Gastroesophageal sphincter (tissue), 4 donors: ENCODE measurements around the gene LDLRAD3. TPM values are rescaled to one million over a fixed set of nuclear protein-coding genes. Genes with fewer than 3 reads are reported as not detected.

Source experiments
- ATAC-seq: fragments of 150-250 bp; one replicate; pipeline ENCODE4 v1.9.1; 2016; ENCODE audit warnings: mild to moderate bottlenecking, moderate library complexity
- H3K27ac ChIP-seq, 4 donors: fragments of 200-600 bp; sonication (generic) in 3 of 4; 1 replicate in 3 of 4; 2 replicates in 1 of 4; pipeline ENCODE4 v1.5.1; 2016 to 2019
- H3K27me3 ChIP-seq: fragments of 200-600 bp; sonication (generic); one replicate; pipeline ENCODE4 v1.5.1; 2019
- H3K36me3 ChIP-seq, 2 donors: fragments of 200-600 bp; sonication (generic); one replicate each; pipeline ENCODE4 v1.5.1; 2019; ENCODE audit warnings: control low read depth in 1 of 2
- H3K4me1 ChIP-seq, 3 donors: fragments of 200-600 bp; sonication (generic); 1 replicate in 2 of 3; 2 replicates in 1 of 3; pipeline ENCODE4 v1.5.1; 2016 to 2019; ENCODE audit warnings: control low read depth in 2 of 3
- H3K4me3 ChIP-seq, 2 donors: fragments of 200-600 bp; sonication (generic); one replicate each; pipeline ENCODE4 v1.5.1; 2019; ENCODE audit warnings: mild to moderate bottlenecking in 1 of 2, moderate library complexity in 1 of 2
- H3K9me3 ChIP-seq, 3 donors: fragments of 200-600 bp; sonication (generic); one replicate each; pipeline ENCODE4 v1.5.1; 2017 to 2019; ENCODE audit warnings: control low read depth in 2 of 3
- EP300 ChIP-seq: sonication (generic); formaldehyde crosslinking; IDR thresholded peaks from one replicate; pipeline ENCODE4 v1.6.1; 2017; ENCODE audit warnings: antibody characterized with exemption, mild to moderate bottlenecking
- POLR2A ChIP-seq, 2 donors: fragments of 450-650 bp; IDR thresholded peaks; one replicate each; pipeline ENCODE4 v1.6.1; 2017; ENCODE audit warnings: antibody characterized with exemption in 2 of 2, mild to moderate bottlenecking in 2 of 2, moderate library complexity in 1 of 2
- POLR2AphosphoS5 ChIP-seq: sonication (generic); formaldehyde crosslinking; IDR thresholded peaks from one replicate; pipeline ENCODE4 v1.6.1; 2017; ENCODE audit warnings: antibody characterized with exemption
- WGBS, 2 donors: methylation state at CpG; one replicate each; pipeline ENCODE4 v1.1.5; 2018; ENCODE audit warnings: low coverage in 1 of 2; 5-methylcytosine and 5-hydroxymethylcytosine counted together
- total RNA-seq, 4 donors: library from RNA; depleted of rRNA; stranded (reverse); fragments of >200 nt; gene quantifications; one replicate each; pipeline ENCODE4 v1.1.0, GENCODE V29; 2016
- TF ChIP-seq, protein P1 (sequence below), 4 experiments: fragments of 200-600 bp in 2 of 4; fragments of 450-650 bp in 2 of 4; sonication (generic) in 1 of 4; IDR thresholded peaks; one replicate each; pipeline ENCODE4 v1.5.1; 2017 to 2019; ENCODE audit warnings: antibody characterized with exemption in 4 of 4, mild to moderate bottlenecking in 2 of 4, moderate library complexity in 2 of 4

Gene LDLRAD3
- total RNA-seq, 4 donors from 2014 or later = 4.0 to 8.9 (median 7.2) TPM

DNA sequence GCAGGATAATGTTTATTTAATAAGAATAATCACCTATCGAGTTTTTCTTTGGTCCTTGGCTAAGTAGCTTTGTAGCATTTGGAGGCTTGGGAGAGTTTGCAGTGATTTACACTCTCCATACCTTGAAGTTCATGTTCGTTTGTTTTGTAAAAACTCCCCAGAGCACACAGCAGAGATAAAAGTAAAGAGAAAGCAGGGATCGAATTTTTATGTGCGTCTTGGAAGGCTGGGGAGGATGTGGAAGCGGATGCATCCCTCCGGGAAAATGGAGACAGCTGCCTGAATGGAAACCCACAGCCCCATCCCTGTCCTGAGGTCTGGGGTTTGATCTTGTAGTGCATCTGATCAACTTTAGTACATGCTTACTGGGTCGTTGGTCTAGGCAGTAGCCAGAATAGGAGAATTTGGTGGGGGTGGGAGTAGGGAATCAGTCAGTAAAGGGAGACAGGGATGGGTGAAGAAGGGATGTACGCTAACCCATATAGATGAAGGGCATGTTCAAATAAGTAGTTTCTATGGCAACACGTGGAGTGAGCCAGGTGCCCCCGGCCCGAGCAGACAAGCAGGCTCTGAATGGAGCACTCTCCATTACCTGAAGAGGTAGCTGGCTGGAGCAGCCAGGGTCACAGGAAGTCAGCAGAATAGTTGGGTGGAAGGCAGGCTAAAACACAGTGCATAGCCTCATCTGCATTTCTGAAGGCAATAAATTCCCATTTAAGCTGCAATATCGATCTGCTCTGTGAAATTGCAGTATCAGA lies 197.5 kb downstream of the LDLRAD3 start:
- no peak for ATAC-seq
- H3K4me3 ChIP-seq = no peak overlapping the region
- TF ChIP-seq POLR2A (IDR thresholded peaks at IDR 0.05) (no peak), EP300 (no peak), POLR2AphosphoS5 (no peak)
- TF ChIP-seq, protein P1, sequence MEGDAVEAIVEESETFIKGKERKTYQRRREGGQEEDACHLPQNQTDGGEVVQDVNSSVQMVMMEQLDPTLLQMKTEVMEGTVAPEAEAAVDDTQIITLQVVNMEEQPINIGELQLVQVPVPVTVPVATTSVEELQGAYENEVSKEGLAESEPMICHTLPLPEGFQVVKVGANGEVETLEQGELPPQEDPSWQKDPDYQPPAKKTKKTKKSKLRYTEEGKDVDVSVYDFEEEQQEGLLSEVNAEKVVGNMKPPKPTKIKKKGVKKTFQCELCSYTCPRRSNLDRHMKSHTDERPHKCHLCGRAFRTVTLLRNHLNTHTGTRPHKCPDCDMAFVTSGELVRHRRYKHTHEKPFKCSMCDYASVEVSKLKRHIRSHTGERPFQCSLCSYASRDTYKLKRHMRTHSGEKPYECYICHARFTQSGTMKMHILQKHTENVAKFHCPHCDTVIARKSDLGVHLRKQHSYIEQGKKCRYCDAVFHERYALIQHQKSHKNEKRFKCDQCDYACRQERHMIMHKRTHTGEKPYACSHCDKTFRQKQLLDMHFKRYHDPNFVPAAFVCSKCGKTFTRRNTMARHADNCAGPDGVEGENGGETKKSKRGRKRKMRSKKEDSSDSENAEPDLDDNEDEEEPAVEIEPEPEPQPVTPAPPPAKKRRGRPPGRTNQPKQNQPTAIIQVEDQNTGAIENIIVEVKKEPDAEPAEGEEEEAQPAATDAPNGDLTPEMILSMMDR (IDR thresholded peaks at IDR 0.05) = no peak
- H3K27ac ChIP-seq = no peak overlapping the region
- no peaks in the 10 kb centered on the region for H3K36me3 ChIP-seq
- no peaks in the 10 kb centered on the region for H3K9me3 ChIP-seq
- H3K27me3 ChIP-seq = no peaks in the 10 kb centered on the region
- 67 to 83% methylated on average over 8 to 12 of the region's 12 CpGs for WGBS, 2 donors
- no peaks in the 10 kb centered on the region for H3K4me1 ChIP-seq

DNA sequence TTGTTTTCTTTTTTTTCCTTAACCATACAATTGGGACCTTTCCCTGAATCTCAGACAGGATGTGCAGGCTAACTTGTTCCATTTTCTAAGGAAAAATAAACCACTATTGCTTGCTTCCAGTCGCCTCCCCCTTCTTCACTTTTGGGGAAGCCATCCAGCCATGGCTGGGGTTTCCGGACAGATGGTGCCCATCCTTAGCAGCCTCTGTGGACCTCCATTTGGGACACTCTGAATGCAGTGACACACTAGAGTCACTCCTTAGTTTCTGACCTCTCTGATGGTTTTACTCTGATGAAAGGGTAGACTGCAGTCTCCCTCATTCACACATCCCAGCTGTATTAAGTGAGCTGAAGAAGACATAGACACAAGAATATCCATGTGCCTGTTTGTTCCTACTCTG lies 198.1 kb downstream of the LDLRAD3 start:
- Histone ChIP-seq H3K36me3 (no peaks in the 10 kb centered on the region), H3K4me3 (no peak overlapping the region), H3K27me3 (no peaks in the 10 kb centered on the region), H3K4me1 (no peaks in the 10 kb centered on the region), H3K27ac (no peak overlapping the region), H3K9me3 (no peaks in the 10 kb centered on the region)
- TF ChIP-seq, protein P1 (IDR thresholded peaks at IDR 0.05) = no peak
- TF ChIP-seq EP300 (no peak), POLR2AphosphoS5 (no peak), POLR2A (IDR thresholded peaks at IDR 0.05) (no peak)
- ATAC-seq = no peak
- 90 to 92% methylated on average over 2 of the region's 2 CpGs for WGBS, 2 donors

DNA sequence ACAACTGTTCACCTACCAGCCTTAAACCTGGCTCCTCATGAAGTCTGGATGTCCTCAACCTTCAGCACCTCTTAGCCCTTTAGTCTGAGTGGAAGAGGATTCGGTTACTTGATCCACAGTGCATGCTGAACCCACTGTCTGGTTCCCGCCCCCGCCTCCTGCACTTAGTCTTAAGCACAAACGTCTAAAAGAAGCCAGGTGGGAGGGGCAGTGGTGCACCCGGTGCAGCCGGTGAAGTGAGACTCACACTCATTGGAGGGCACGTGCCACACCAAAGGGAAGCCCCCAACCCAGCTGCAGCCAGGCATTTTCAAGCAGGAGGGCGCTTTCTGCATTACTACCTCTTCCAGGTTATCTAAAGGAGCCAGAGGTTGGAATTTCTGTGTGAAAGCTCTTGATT lies 198.6 kb downstream of the LDLRAD3 start:
- no peak for ATAC-seq
- Histone ChIP-seq H3K9me3 (no peaks in the 10 kb centered on the region), H3K4me1 (no peaks in the 10 kb centered on the region)

DNA sequence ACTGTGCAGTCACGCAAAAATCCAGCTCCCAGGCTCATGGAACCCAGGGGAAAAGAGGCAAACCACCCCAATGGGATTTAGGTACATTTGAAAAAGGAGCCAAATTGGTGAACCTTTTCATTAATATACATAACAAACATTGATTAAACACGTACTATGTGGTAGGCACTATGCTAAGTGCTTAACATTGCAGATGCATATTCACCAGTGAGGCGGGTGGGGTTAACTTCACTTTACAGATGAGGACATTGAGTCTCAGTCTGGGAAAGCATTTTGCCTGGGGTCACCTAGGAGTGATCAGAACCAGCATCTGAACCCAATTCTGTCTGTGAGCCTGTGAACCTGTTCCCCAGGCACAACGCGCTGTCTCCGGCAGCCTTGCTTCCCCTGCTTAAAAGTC lies 199.0 kb downstream of the LDLRAD3 start:
- TF ChIP-seq EP300 (no peak), POLR2AphosphoS5 (no peak)
- no peaks in the 10 kb centered on the region for H3K4me1 ChIP-seq
- no peak overlapping the region for H3K27ac ChIP-seq
- no peaks in the 10 kb centered on the region for H3K9me3 ChIP-seq
- no peaks in the 10 kb centered on the region for H3K27me3 ChIP-seq
- H3K4me3 ChIP-seq = no peak overlapping the region
- ATAC-seq = no peak
- H3K36me3 ChIP-seq = no peaks in the 10 kb centered on the region
- WGBS, 2 donors = 94 to 100% methylated on average over 3 to 5 of the region's 6 CpGs

More for the DNA sequence above, 198.6 kb downstream of the LDLRAD3 start:
- Histone ChIP-seq H3K36me3 (no peaks in the 10 kb centered on the region), H3K4me3 (no peak overlapping the region), H3K27me3 (no peaks in the 10 kb centered on the region), H3K27ac (no peak overlapping the region)
- no peak for TF ChIP-seq POLR2AphosphoS5
- no peak for TF ChIP-seq POLR2A (IDR thresholded peaks at IDR 0.05)
- TF ChIP-seq, protein P1 (IDR thresholded peaks at IDR 0.05) = no peak
- no peak for TF ChIP-seq EP300
- no CpG with 5 or more reads among the region's 8 CpGs for WGBS, 2 donors

DNA sequence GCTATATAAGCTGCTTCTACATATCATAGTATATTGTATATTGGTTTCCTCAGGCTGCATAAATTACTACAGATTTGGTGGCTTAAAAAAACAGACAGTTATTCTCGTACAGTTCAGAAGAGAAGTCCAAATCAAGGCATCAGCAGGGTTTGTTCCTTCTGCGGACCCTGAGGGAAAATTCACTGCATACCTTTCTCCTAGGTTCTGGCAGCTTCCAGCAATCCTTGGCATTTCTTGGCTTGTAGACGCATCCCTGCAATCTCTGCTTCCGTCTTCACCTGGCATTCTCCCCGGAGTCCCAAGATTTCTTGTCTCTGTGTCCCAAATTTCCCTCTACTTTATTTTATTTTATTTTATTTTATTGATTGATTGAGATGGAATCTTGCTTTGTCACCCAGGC lies 202.6 kb downstream of the LDLRAD3 start:
- H3K36me3 ChIP-seq = no peaks in the 10 kb centered on the region
- no peak for ATAC-seq
- no peaks in the 10 kb centered on the region for H3K27me3 ChIP-seq
- H3K4me3 ChIP-seq = no peak overlapping the region
- H3K27ac ChIP-seq = no peak overlapping the region
- peaks cover 0 to 11% (median 0%) of the 10 kb centered on the region in 3 donors for H3K4me1 ChIP-seq
- WGBS, 2 donors = 46 to 74% methylated on average over 5 of the region's 5 CpGs
- no peak for TF ChIP-seq POLR2AphosphoS5
- TF ChIP-seq EP300 = no peak
- TF ChIP-seq, protein P1 (IDR thresholded peaks at IDR 0.05) = no peak
- H3K9me3 ChIP-seq = no peaks in the 10 kb centered on the region
